ENCODE data around the gene RABL3.
"Not testable (repeated sequence)": the region's sequence is repeated elsewhere in the genome, so short reads cannot be mapped to it uniquely, and the experiment has no call there.

Gene RABL3

GRCh38 chr3:120743556-120744195 lies 1.4 kb upstream of the RABL3 start:
- DNase-seq, result no peak

- DNase-seq, result no peak
Measured at GRCh38 chr3:120742849-120743365, 591 bp upstream of the RABL3 start.

- DNase-seq, result no peak
Measured at GRCh38 chr3:120741837-120742197, 499 bp downstream of the RABL3 start.

GRCh38 chr3:120741320-120741719 lies 996 bp downstream of the RABL3 start:
- DNase-seq, result no peak

GRCh38 chr3:120738006-120738405 lies 4.3 kb downstream of the RABL3 start:
- not testable (repeated sequence) for DNase-seq

- no peak for DNase-seq
Measured at GRCh38 chr3:120730576-120731542, 11.5 kb downstream of the RABL3 start.

GRCh38 chr3:120726791-120727190 lies 15.5 kb downstream of the RABL3 start:
- DNase-seq, result no peak

- not testable (repeated sequence) for DNase-seq
Measured at GRCh38 chr3:120719167-120719834, 23.0 kb downstream of the RABL3 start.

- DNase-seq, result no peak
Measured at GRCh38 chr3:120713262-120713661, 29.1 kb downstream of the RABL3 start.

- no peak for DNase-seq
Measured at GRCh38 chr3:120710369-120710768, 31.9 kb downstream of the RABL3 start.

- no peak for DNase-seq
Measured at GRCh38 chr3:120708408-120708807, 33.9 kb downstream of the RABL3 start.

GRCh38 chr3:120706950-120707349 lies 35.4 kb downstream of the RABL3 start:
- DNase-seq, result no peak

GRCh38 chr3:120705884-120706582 lies 36.3 kb downstream of the RABL3 start:
- no peak for DNase-seq

GRCh38 chr3:120699333-120699732 lies 43.0 kb downstream of the RABL3 start:
- DNase-seq, result no peak

- DNase-seq, result no peak
Measured at GRCh38 chr3:120693439-120694171, 48.7 kb downstream of the RABL3 start.

- DNase-seq, result no peak
Measured at GRCh38 chr3:120689395-120689794, 52.9 kb downstream of the RABL3 start.

- DNase-seq, result no peak
Measured at GRCh38 chr3:120688121-120688520, 54.2 kb downstream of the RABL3 start.

GRCh38 chr3:120685411-120685810 lies 56.9 kb downstream of the RABL3 start:
- no peak for DNase-seq

GRCh38 chr3:120684896-120685295 lies 57.4 kb downstream of the RABL3 start:
- DNase-seq, result no peak

- no peak for DNase-seq
Measured at GRCh38 chr3:120683671-120684301, 58.5 kb downstream of the RABL3 start.

- no peak for DNase-seq
Measured at GRCh38 chr3:120683213-120683612, 59.1 kb downstream of the RABL3 start.
